Pulmonary artery endothelial cell (primary cell): ENCODE data around the gene HIKESHI. TPM values are rescaled to one million over a fixed set of nuclear protein-coding genes. Genes with fewer than 3 reads are reported as not detected.
"Not testable (repeated sequence)": the region's sequence is repeated elsewhere in the genome, so short reads cannot be mapped to it uniquely, and the experiment has no call there.

ENCODE experiments used
- DNase-seq: peaks from one replicate; pipeline ENCODE4 v3.0.0-alpha.2; 2011; ENCODE audit warnings: low read depth, low spot score
- total RNA-seq: library from RNA; depleted of rRNA; stranded (reverse); fragments of >200 nt; gene quantifications from 2 replicates; pipeline ENCODE4 v1.2.3, GENCODE V29; 2014

The HIKESHI gene
- total RNA-seq, 1 donor from 2014 or later, result 91.0 TPM

GRCh38 chr11:86292912-86293616 lies 9.0 kb upstream of the HIKESHI start:
- no peak for DNase-seq

GRCh38 chr11:86294026-86294425 lies 8.0 kb upstream of the HIKESHI start:
- no peak for DNase-seq

- DNase-seq, result no peak
Observed at GRCh38 chr11:86301742-86302091, 323 bp upstream of the HIKESHI start.

- no peak for DNase-seq
Observed at GRCh38 chr11:86303257-86303656, 1.2 kb downstream of the HIKESHI start.

- not testable (repeated sequence) for DNase-seq
Observed at GRCh38 chr11:86308710-86309109, 6.7 kb downstream of the HIKESHI start.

- no peak for DNase-seq
Observed at GRCh38 chr11:86313793-86314192, 11.8 kb downstream of the HIKESHI start.

- no peak for DNase-seq
Observed at GRCh38 chr11:86314636-86315035, 12.6 kb downstream of the HIKESHI start.

GRCh38 chr11:86335131-86335767 lies 33.2 kb downstream of the HIKESHI start:
- DNase-seq, result no peak

- DNase-seq, result no peak
Observed at GRCh38 chr11:86337227-86337626, 35.2 kb downstream of the HIKESHI start.

- DNase-seq, result no peak
Observed at GRCh38 chr11:86341382-86341781, 39.3 kb downstream of the HIKESHI start.

- no peak for DNase-seq
Observed at GRCh38 chr11:86346513-86346912, 44.5 kb downstream of the HIKESHI start.

- DNase-seq, result no peak
Observed at GRCh38 chr11:86355256-86355655, 53.2 kb downstream of the HIKESHI start.

GRCh38 chr11:86357412-86357811 lies 55.4 kb downstream of the HIKESHI start:
- DNase-seq, result not testable (repeated sequence)

- DNase-seq, result no peak
Observed at GRCh38 chr11:86358720-86359119, 56.7 kb downstream of the HIKESHI start.

- DNase-seq, result no peak
Observed at GRCh38 chr11:86360775-86361395, 58.8 kb downstream of the HIKESHI start.

GRCh38 chr11:86363424-86363823 lies 61.4 kb downstream of the HIKESHI start:
- no peak for DNase-seq

- DNase-seq, result no peak
Observed at GRCh38 chr11:86365546-86365945, 63.5 kb downstream of the HIKESHI start.

GRCh38 chr11:86369668-86370067 lies 67.6 kb downstream of the HIKESHI start:
- DNase-seq, result no peak

- DNase-seq, result no peak
Observed at GRCh38 chr11:86370171-86370570, 68.1 kb downstream of the HIKESHI start.

GRCh38 chr11:86370922-86371594 lies 69.0 kb downstream of the HIKESHI start:
- DNase-seq, result no peak

GRCh38 chr11:86372041-86372440 lies 70.0 kb downstream of the HIKESHI start:
- no peak for DNase-seq

GRCh38 chr11:86372586-86372985 lies 70.5 kb downstream of the HIKESHI start:
- no peak for DNase-seq
